K562 (cell line): Measurements from ENCODE around the gene MEGF11. TPM values are rescaled to one million over a fixed set of nuclear protein-coding genes. Genes with fewer than 3 reads are reported as not detected.

Source experiments
- ATAC-seq: fragments of 200-7000 bp; cut with Tn5 transposase; 3 replicates; pipeline ENCODE4 v1.9.1; 2020; ENCODE audit warnings: moderate library complexity
- BruUV-seq: library from RNA; stranded (reverse); fragments of 400-500 nt; replicated peaks from 2 replicates; lab custom pipeline; 2021; lab: Mats Ljungman, UMichigan
- CTCF ChIA-PET: fragments of 300-600 bp; formaldehyde crosslinking; extraction: SDS; loops from one replicate; lab custom pipeline; 2021; ENCODE audit warnings: low intra/inter-chr PET ratio; lab: Yijun Ruan, JAX
- POLR2A ChIA-PET: fragments of 300-600, 350-650 bp; sonication (Branson Sonifier 250); formaldehyde crosslinking; extraction: SDS; loops from one replicate; lab custom pipeline; 2021; ENCODE audit warnings: antibody characterized with exemption, inconsistent platforms; lab: Yijun Ruan, JAX
- DNase-seq, 4 experiments: peaks; one replicate each; pipeline versions ENCODE4 v3.0.0 to v3.0.0-alpha.2; 2011 to 2018; ENCODE audit warnings: low spot score in 3 of 4, mixed read lengths in 3 of 4; ENCODE audit errors: extremely low read depth in 1 of 4
- FAIRE-seq: peaks from 2 replicates; lab custom pipeline; 2011; peaks lifted over from hg19 to GRCh38; lab: Jason Lieb, UNC
- H2AFZ ChIP-seq: 2 replicates; pipeline ENCODE4 v1.6.0; 2011; ENCODE audit warnings: low read depth, low read length, control low read depth, inconsistent platforms
- H3K27ac ChIP-seq: fragments of 200-600 bp; 3 replicates; pipeline ENCODE4 v1.8.0; 2011; ENCODE audit warnings: low read depth, mild to moderate bottlenecking, control low read depth, inconsistent platforms, low read length, moderate library complexity, mixed read lengths; ENCODE audit errors: extremely low read depth
- H3K27me3 ChIP-seq, 2 experiments: fragments of 300-600 bp in 1 of 2; 2 replicates in 1 of 2; 3 replicates in 1 of 2; pipeline versions ENCODE4 v1.6.0 to v1.8.0; 2011; ENCODE audit warnings: inconsistent platforms in 2 of 2, low read length in 2 of 2, mild to moderate bottlenecking in 1 of 2, mixed read lengths in 1 of 2, moderate library complexity in 1 of 2; ENCODE audit not compliant: control insufficient read depth in 2 of 2, insufficient read depth in 2 of 2
- H3K36me3 ChIP-seq: fragments of 300-600 bp; 3 replicates; pipeline ENCODE4 v1.8.0; 2011; ENCODE audit warnings: mild to moderate bottlenecking, low read length, inconsistent platforms; ENCODE audit not compliant: control insufficient read depth, insufficient read depth
- H3K4me1 ChIP-seq, 2 experiments: fragments of 200-600 bp in 1 of 2; replicated peaks in 1 of 2; 2 replicates in 1 of 2; 3 replicates in 1 of 2; pipeline versions ENCODE4 v1.5.1 to v1.8.0; 2011; ENCODE audit warnings: inconsistent platforms in 2 of 2, low read length in 2 of 2, mild to moderate bottlenecking in 1 of 2, mixed read lengths in 1 of 2, moderate library complexity in 1 of 2; ENCODE audit not compliant: control insufficient read depth in 2 of 2, insufficient read depth in 2 of 2
- H3K4me2 ChIP-seq: 2 replicates; pipeline ENCODE4 v1.6.1; 2011; ENCODE audit warnings: low read length, control low read depth, inconsistent platforms, mixed read lengths; ENCODE audit not compliant: insufficient read depth
- H3K4me3 ChIP-seq: fragments of 200-600 bp; sonication (generic), shearing (Covaris generic); 2 replicates; pipeline ENCODE4 v1.5.1; 2016; ENCODE audit warnings: control low read depth, inconsistent platforms
- H3K79me2 ChIP-seq: fragments of 200-600 bp; 3 replicates; pipeline ENCODE4 v1.8.0; 2011; ENCODE audit warnings: low read length, inconsistent platforms; ENCODE audit not compliant: control insufficient read depth, insufficient read depth
- H3K9ac ChIP-seq, 2 experiments: 2 replicates each; pipeline versions ENCODE4 v1.6.0 to v1.6.1; 2011; ENCODE audit warnings: low read depth in 2 of 2, low read length in 2 of 2, control low read depth in 1 of 2, inconsistent platforms in 1 of 2, mild to moderate bottlenecking in 1 of 2, mixed read lengths in 1 of 2; ENCODE audit not compliant: insufficient read depth in 1 of 2
- H3K9me1 ChIP-seq: one replicate; pipeline ENCODE4 v1.6.0; 2011; ENCODE audit warnings: inconsistent platforms, mild to moderate bottlenecking, low read length, moderate library complexity; ENCODE audit not compliant: control insufficient read depth, insufficient read depth
- H3K9me3 ChIP-seq: replicated peaks from 2 replicates; pipeline ENCODE4 v1.5.1; 2011; ENCODE audit warnings: low read depth, low read length, inconsistent platforms; ENCODE audit not compliant: control insufficient read depth, insufficient read depth
- H4K20me1 ChIP-seq: replicated peaks from 2 replicates; pipeline ENCODE4 v1.6.1; 2011; ENCODE audit warnings: low read length, inconsistent platforms, mixed read lengths; ENCODE audit not compliant: control insufficient read depth, insufficient read depth
- ETV1 ChIP-seq: fragments of 450-650 bp; conservative IDR thresholded peaks from 2 replicates; pipeline ENCODE4 v1.6.1; 2016; ENCODE audit warnings: missing genetic modification characterization, control low read depth, low read depth, missing compliant biosample characterization
- HDAC6 ChIP-seq: IDR thresholded peaks from 2 replicates; pipeline ENCODE4 v1.6.1; 2012; ENCODE audit warnings: low read depth, mild to moderate bottlenecking, control low read depth, inconsistent platforms, low read length, moderate library complexity
- ZNF449 ChIP-seq: fragments of 250-450 bp; sonication (Bioruptor Pico); IDR thresholded peaks from 2 replicates; pipeline ENCODE4 v1.8.0; 2022; ENCODE audit warnings: moderate library complexity, mild to moderate bottlenecking, inconsistent platforms
- WGBS: fragments of 100-300 bp; shearing (Covaris generic); methylation state at CpG from one replicate; pipeline ENCODE4 v1.1.6; 2016; ENCODE audit warnings: low coverage, mixed read lengths; ENCODE audit not compliant: insufficient coverage; ENCODE audit errors: missing lambda C conversion rate; 5-methylcytosine and 5-hydroxymethylcytosine counted together
- in situ Hi-C: fragments of 300-500 bp; cut with MboI; formaldehyde crosslinking; loops from 4 replicates; pipeline ENCODE4 v1.15.0; 2018; ENCODE audit warnings: inconsistent platforms, mixed read lengths
- intact Hi-C: fragments of 100-400 bp; cut with micrococcal nuclease; formaldehyde crosslinking; loops from 2 replicates; pipeline ENCODE4 v1.14.2; 2022
- polyA plus RNA-seq, 8 experiments: library from polyadenylated mRNA; depleted of rRNA in 4 of 8; stranded (reverse) in 5 of 8; unstranded in 3 of 8; fragments of >200 nt; fragmentation: Nextera tagmentation in 2 of 8; fragmentation: Illumina TruSeq in 1 of 8; extraction: Ambion mirVana in 2 of 8; extraction: Trizol in 1 of 8; gene quantifications; 2 replicates each; pipeline versions ENCODE4 v1.2.1 to v1.2.3, GENCODE V29; 2011 to 2014; ENCODE audit warnings: inconsistent platforms in 1 of 8, missing spikeins in 1 of 8
- total RNA-seq, 7 experiments: library from RNA; depleted of rRNA in 6 of 7; stranded (reverse); fragments of >200 nt in 6 of 7; fragmentation: Illumina TruSeq in 2 of 7; extraction: Trizol in 2 of 7; gene quantifications; 2 replicates each; pipeline versions ENCODE4 v1.2.1 to v1.2.3, GENCODE V29; 2011 to 2021; ENCODE audit warnings: low replicate concordance in 1 of 7
- TF ChIP-seq, protein P1 (sequence below): fragments of 450-650 bp; IDR thresholded peaks from 2 replicates; pipeline ENCODE4 v1.6.1; 2014; ENCODE audit warnings: low read depth, mild to moderate bottlenecking, moderate library complexity, borderline replicate concordance
- TF ChIP-seq, protein P2 (sequence below): fragments of 250-450 bp; sonication (Bioruptor Pico); IDR thresholded peaks from 2 replicates; pipeline ENCODE4 v1.4.0; 2020; ENCODE audit warnings: mild to moderate bottlenecking, moderate library complexity, borderline replicate concordance
- TF ChIP-seq, protein P3 (sequence below), 2 experiments: IDR thresholded peaks in 1 of 2; conservative IDR thresholded peaks in 1 of 2; 2 replicates each; pipeline ENCODE4 v1.6.1; 2016; ENCODE audit warnings: low read depth in 2 of 2, mild to moderate bottlenecking in 1 of 2, missing compliant biosample characterization in 1 of 2, missing genetic modification characterization in 1 of 2, moderate library complexity in 1 of 2

MEGF11 gene
- total and polyA plus RNA-seq, 9 of the 15 experiments (the other 6 are each of a cell fraction or from before 2014, with no cell fraction given): 0.06 to 0.23 (median 0.20) TPM; not detected in 6

DNA sequence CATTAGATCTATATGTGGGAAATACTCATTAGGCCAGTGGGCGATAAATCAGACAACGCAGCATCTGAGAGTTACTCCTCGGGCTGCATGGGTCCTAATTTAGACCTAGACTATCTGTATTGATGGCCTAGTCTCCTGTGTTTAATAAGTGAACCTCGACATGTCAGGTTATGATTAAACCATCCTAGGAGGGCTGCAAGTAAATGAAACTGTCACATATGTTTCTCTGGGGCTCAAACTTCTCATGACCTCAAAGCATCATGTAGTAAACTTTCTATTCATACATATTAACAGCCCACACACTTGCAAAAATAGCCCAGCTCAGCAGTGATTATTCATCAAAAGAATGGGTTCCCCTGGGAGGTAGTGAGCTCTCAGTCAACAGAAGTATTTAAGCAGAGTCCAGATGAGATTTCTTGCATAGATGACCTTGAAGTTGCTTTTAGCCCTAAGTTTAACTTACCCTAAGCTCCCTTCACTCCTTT, 332.7 kb downstream of the MEGF11 start:
- ATAC-seq (no peak), FAIRE-seq (no peak), DNase-seq (no peak)
- no TSS peak for BruUV-seq
- H3K9me3 ChIP-seq: no peaks in the 10 kb centered on the region
- in situ Hi-C loops (no loop called here), intact Hi-C loops (no loop called here)
- H3K9ac ChIP-seq: no peak overlapping the region
- H3K4me2 ChIP-seq: no peak overlapping the region
- peaks cover 7 to 10% of the 10 kb centered on the region in 2 experiments for H3K4me1 ChIP-seq
- no peaks in the 10 kb centered on the region for H3K36me3 ChIP-seq
- TF ChIP-seq ETV1 (tag) (no peak), HDAC6 (no peak), ZNF449 (CRISPR knock-in tag) (no peak)
- TF ChIP-seq, protein P1, sequence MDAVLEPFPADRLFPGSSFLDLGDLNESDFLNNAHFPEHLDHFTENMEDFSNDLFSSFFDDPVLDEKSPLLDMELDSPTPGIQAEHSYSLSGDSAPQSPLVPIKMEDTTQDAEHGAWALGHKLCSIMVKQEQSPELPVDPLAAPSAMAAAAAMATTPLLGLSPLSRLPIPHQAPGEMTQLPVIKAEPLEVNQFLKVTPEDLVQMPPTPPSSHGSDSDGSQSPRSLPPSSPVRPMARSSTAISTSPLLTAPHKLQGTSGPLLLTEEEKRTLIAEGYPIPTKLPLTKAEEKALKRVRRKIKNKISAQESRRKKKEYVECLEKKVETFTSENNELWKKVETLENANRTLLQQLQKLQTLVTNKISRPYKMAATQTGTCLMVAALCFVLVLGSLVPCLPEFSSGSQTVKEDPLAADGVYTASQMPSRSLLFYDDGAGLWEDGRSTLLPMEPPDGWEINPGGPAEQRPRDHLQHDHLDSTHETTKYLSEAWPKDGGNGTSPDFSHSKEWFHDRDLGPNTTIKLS: no peak
- TF ChIP-seq, protein P2, sequence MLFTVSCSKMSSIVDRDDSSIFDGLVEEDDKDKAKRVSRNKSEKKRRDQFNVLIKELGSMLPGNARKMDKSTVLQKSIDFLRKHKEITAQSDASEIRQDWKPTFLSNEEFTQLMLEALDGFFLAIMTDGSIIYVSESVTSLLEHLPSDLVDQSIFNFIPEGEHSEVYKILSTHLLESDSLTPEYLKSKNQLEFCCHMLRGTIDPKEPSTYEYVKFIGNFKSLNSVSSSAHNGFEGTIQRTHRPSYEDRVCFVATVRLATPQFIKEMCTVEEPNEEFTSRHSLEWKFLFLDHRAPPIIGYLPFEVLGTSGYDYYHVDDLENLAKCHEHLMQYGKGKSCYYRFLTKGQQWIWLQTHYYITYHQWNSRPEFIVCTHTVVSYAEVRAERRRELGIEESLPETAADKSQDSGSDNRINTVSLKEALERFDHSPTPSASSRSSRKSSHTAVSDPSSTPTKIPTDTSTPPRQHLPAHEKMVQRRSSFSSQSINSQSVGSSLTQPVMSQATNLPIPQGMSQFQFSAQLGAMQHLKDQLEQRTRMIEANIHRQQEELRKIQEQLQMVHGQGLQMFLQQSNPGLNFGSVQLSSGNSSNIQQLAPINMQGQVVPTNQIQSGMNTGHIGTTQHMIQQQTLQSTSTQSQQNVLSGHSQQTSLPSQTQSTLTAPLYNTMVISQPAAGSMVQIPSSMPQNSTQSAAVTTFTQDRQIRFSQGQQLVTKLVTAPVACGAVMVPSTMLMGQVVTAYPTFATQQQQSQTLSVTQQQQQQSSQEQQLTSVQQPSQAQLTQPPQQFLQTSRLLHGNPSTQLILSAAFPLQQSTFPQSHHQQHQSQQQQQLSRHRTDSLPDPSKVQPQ: no peak
- TF ChIP-seq, protein P3, sequence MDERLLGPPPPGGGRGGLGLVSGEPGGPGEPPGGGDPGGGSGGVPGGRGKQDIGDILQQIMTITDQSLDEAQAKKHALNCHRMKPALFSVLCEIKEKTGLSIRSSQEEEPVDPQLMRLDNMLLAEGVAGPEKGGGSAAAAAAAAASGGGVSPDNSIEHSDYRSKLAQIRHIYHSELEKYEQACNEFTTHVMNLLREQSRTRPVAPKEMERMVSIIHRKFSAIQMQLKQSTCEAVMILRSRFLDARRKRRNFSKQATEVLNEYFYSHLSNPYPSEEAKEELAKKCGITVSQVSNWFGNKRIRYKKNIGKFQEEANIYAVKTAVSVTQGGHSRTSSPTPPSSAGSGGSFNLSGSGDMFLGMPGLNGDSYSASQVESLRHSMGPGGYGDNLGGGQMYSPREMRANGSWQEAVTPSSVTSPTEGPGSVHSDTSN (CRISPR knock-in tag; IDR thresholded peaks at IDR 0.05; ENCODE audit: low read depth): no peak
- TF ChIP-seq, protein P3 (tag; conservative IDR thresholded peaks at IDR 0.05; ENCODE audit: low read depth): no peak
- WGBS: 55% methylated on average over 4 of the region's 4 CpGs
- POLR2A ChIA-PET: interaction anchor here (0.7 to 1.0 kb wide), 3 partner anchors 31 to 494 kb away, joined by 3 to 4 read pairs (median 3); no protein-coding TSS in a partner anchor
- CTCF ChIA-PET: no interaction called here
- no peak overlapping the region for H2AFZ ChIP-seq
- H3K9me1 ChIP-seq: peaks cover 9% of the 10 kb centered on the region
- no peaks in the 10 kb centered on the region for H3K79me2 ChIP-seq
- H3K27me3 ChIP-seq: no peaks in the 10 kb centered on the region
- no peaks in the 10 kb centered on the region; the same call in 1 of the 2 replicates for H4K20me1 ChIP-seq
- H3K27ac ChIP-seq: no peak overlapping the region
- no peak overlapping the region for H3K4me3 ChIP-seq
